HepG2 (cell line): Measurements from ENCODE around the gene CATSPERD. TPM values are rescaled to one million over a fixed set of nuclear protein-coding genes. Genes with fewer than 3 reads are reported as not detected.

Experiments used
- E2F2 ChIP-seq: sonication (generic); formaldehyde crosslinking; IDR thresholded peaks from 2 replicates; pipeline ENCODE4 v1.4.0; 2020; ENCODE audit warnings: missing genetic modification reagents, borderline replicate concordance
- FOXK2 ChIP-seq: fragments of 450-650 bp; IDR thresholded peaks from 2 replicates; pipeline ENCODE4 v1.6.1; 2016
- HNRNPL ChIP-seq: fragments of 200-400 bp; formaldehyde crosslinking; IDR thresholded peaks from 2 replicates; pipeline ENCODE4 v1.6.1; 2017; ENCODE audit warnings: mild to moderate bottlenecking, low read depth, low read length
- MNT ChIP-seq: fragments of 450-650 bp; IDR thresholded peaks from 2 replicates; pipeline ENCODE4 v1.6.1; 2016
- MXD1 ChIP-seq: sonication (generic); formaldehyde crosslinking; IDR thresholded peaks from 2 replicates; pipeline ENCODE4 v1.4.0; 2020; ENCODE audit warnings: mild to moderate bottlenecking, missing genetic modification reagents
- ZBTB26 ChIP-seq: IDR thresholded peaks from 2 replicates; pipeline ENCODE4 v1.6.1; 2016; ENCODE audit warnings: missing compliant biosample characterization, missing genetic modification reagents, borderline replicate concordance
- ZBTB3 ChIP-seq: sonication (generic); formaldehyde crosslinking; IDR thresholded peaks from 2 replicates; pipeline ENCODE4 v1.4.0; 2020; ENCODE audit warnings: low read depth, mild to moderate bottlenecking, moderate library complexity, missing genetic modification reagents, borderline replicate concordance
- ZFX ChIP-seq: sonication (generic); formaldehyde crosslinking; IDR thresholded peaks from 2 replicates; pipeline ENCODE4 v1.4.0; 2020; ENCODE audit warnings: mild to moderate bottlenecking, low read depth, missing genetic modification reagents, moderate library complexity
- ZFY ChIP-seq: sonication (generic); formaldehyde crosslinking; IDR thresholded peaks from 2 replicates; pipeline ENCODE4 v1.4.0; 2020; ENCODE audit warnings: missing genetic modification reagents
- ZHX1 ChIP-seq: sonication (generic); formaldehyde crosslinking; IDR thresholded peaks from 2 replicates; pipeline ENCODE4 v1.8.1; 2022; ENCODE audit warnings: low read depth, mild to moderate bottlenecking, missing genetic modification reagents
- ZNF205 ChIP-seq: IDR thresholded peaks from 2 replicates; pipeline ENCODE4 v1.6.1; 2018; ENCODE audit warnings: missing biosample characterization, missing genetic modification reagents
- ZNF34 ChIP-seq: sonication (generic); formaldehyde crosslinking; IDR thresholded peaks from 2 replicates; pipeline ENCODE4 v1.4.0; 2020; ENCODE audit warnings: mild to moderate bottlenecking, missing genetic modification reagents, borderline replicate concordance
- ZNF549 ChIP-seq: sonication (generic); formaldehyde crosslinking; IDR thresholded peaks from 2 replicates; pipeline ENCODE4 v1.5.0; 2020; ENCODE audit warnings: missing genetic modification reagents
- ZNF672 ChIP-seq: sonication (generic); formaldehyde crosslinking; IDR thresholded peaks from 2 replicates; pipeline ENCODE4 v1.8.1; 2022; ENCODE audit warnings: missing genetic modification reagents
- ZNF878 ChIP-seq: sonication (generic); formaldehyde crosslinking; IDR thresholded peaks from 2 replicates; pipeline ENCODE4 v1.8.1; 2023; ENCODE audit warnings: mild to moderate bottlenecking, missing genetic modification reagents, moderate library complexity
- ZSCAN31 ChIP-seq: sonication (generic); formaldehyde crosslinking; IDR thresholded peaks from 2 replicates; pipeline ENCODE4 v1.5.0; 2020; ENCODE audit warnings: low read depth, mild to moderate bottlenecking, missing genetic modification reagents
- polyA plus RNA-seq, 8 experiments: library from polyadenylated mRNA; depleted of rRNA in 3 of 8; stranded (reverse) in 7 of 8; unstranded in 1 of 8; fragments of >200 nt; fragmentation: Illumina TruSeq in 4 of 8; extraction: Trizol in 4 of 8; gene quantifications; 2 replicates each; pipeline versions ENCODE4 v1.2.1 to v1.2.3, GENCODE V29; 2011 to 2016; ENCODE audit warnings: low read depth in 4 of 8, missing spikeins in 1 of 8, mixed read lengths in 1 of 8; ENCODE audit not compliant: insufficient read depth in 1 of 8
- total RNA-seq, 5 experiments: library from RNA; depleted of rRNA; stranded (reverse); fragments of >200 nt; fragmentation: Illumina TruSeq; extraction: Trizol; gene quantifications; 2 replicates each; pipeline ENCODE4 v1.2.3, GENCODE V29; 2016; ENCODE audit warnings: low read depth in 1 of 5

The CATSPERD gene
- total and polyA plus RNA-seq, 2 of the 13 experiments (the other 11 are each of a cell fraction or from before 2014, with no cell fraction given), result 0.04 TPM; not detected in 1

GRCh38 chr19:5799247-5800241 lies 79.1 kb downstream of the CATSPERD start (continued):
- peak; percentile 57; the same call in 1 of the 2 replicates for TF ChIP-seq ZFX (CRISPR knock-in tag)
- no peak for TF ChIP-seq ZNF549 (CRISPR knock-in tag)
- no peak for TF ChIP-seq ZBTB3 (CRISPR knock-in tag)
- no peak for TF ChIP-seq ZNF34
- no peak for TF ChIP-seq E2F2
- peak; percentile 25 for TF ChIP-seq ZFY (CRISPR knock-in tag)
- TF ChIP-seq ZSCAN31, result 0 out of 2 replicates have a peak, but pooled peaks have one; percentile 66
- TF ChIP-seq MNT, result no peak
- no peak for TF ChIP-seq ZNF672
- TF ChIP-seq ZHX1, result no peak
- no peak for TF ChIP-seq ZNF878 (CRISPR knock-in tag)
- TF ChIP-seq ZNF205 (CRISPR knock-in tag), result no peak
- no peak for TF ChIP-seq FOXK2
- no peak for TF ChIP-seq MXD1 (CRISPR knock-in tag)
- TF ChIP-seq ZBTB26 (CRISPR knock-in tag), result 0 out of 2 replicates have a peak, but pooled peaks have one; percentile 37
- peak; percentile 58; the same call in 1 of the 2 replicates for TF ChIP-seq HNRNPL
